ENCODE measurements around the gene CFAP52. TPM values are rescaled to one million over a fixed set of nuclear protein-coding genes. Genes with fewer than 3 reads are reported as not detected.

The CFAP52 gene
- total and polyA plus RNA-seq, 12 donors = 0.10 to 0.99 (median 0.63) TPM; not detected in 3

- no peak for TF ChIP-seq POLR2A (IDR thresholded peaks at IDR 0.05)
- no peaks in the 10 kb centered on the region for H3K9me3 ChIP-seq (replicated peaks in 1 of 3)
- H3K4me3 ChIP-seq = no peak overlapping the region
- H3K27me3 ChIP-seq = no peaks in the 10 kb centered on the region
- 76 to 88% (median 86%) methylated on average over 7 to 8 of the region's 8 CpGs for WGBS, 4 donors
- H3K27ac ChIP-seq = no peak overlapping the region
- intact Hi-C loops (cut with DNase I) = loop anchor here in 1 of 2 donors (10.0 kb wide), 1 partner anchor 63 kb away; no protein-coding TSS in a partner anchor
- no peaks in the 10 kb centered on the region for H3K4me1 ChIP-seq (replicated peaks in 1 of 2)
- DNase-seq = no peak
- H3K36me3 ChIP-seq (replicated peaks in 1 of 2) = no peaks in the 10 kb centered on the region
Observed at GRCh38 chr17:9672266-9672665, 95.8 kb downstream of the CFAP52 start.

GRCh38 chr17:9672691-9673090, 96.2 kb downstream of the CFAP52 start:
- intact Hi-C loops (cut with DNase I) = loop anchor here in 1 of 2 donors (10.0 kb wide), 1 partner anchor 62 kb away; no protein-coding TSS in a partner anchor
- no peak for DNase-seq
- H3K27me3 ChIP-seq = no peaks in the 10 kb centered on the region
- no peak overlapping the region for H3K27ac ChIP-seq
- no peak overlapping the region for H3K4me3 ChIP-seq
- WGBS, 4 donors = 75 to 81% (median 80%) methylated on average over 6 of the region's 6 CpGs
- TF ChIP-seq POLR2A (IDR thresholded peaks at IDR 0.05) (no peak), CTCF (IDR thresholded peaks at IDR 0.05) (no peak)
- H3K9me3 ChIP-seq (replicated peaks in 1 of 3) = no peaks in the 10 kb centered on the region
- H3K36me3 ChIP-seq (replicated peaks in 1 of 2) = no peaks in the 10 kb centered on the region
- no peaks in the 10 kb centered on the region for H3K4me1 ChIP-seq (replicated peaks in 1 of 2)

GRCh38 chr17:9676084-9676483, 99.6 kb downstream of the CFAP52 start:
- Histone ChIP-seq H3K27ac (no peak overlapping the region), H3K27me3 (no peaks in the 10 kb centered on the region), H3K4me3 (no peak overlapping the region), H3K36me3 (replicated peaks in 1 of 2) (no peaks in the 10 kb centered on the region), H3K4me1 (replicated peaks in 1 of 2) (no peaks in the 10 kb centered on the region), H3K9me3 (replicated peaks in 1 of 3) (no peaks in the 10 kb centered on the region)
- intact Hi-C loops (cut with DNase I) = loop anchor here in 1 of 2 donors (10.0 kb wide), 1 partner anchor 59 kb away; no protein-coding TSS in a partner anchor
- WGBS, 4 donors = 77 to 86% (median 80%) methylated on average over 4 of the region's 4 CpGs
- TF ChIP-seq POLR2A (IDR thresholded peaks at IDR 0.05) (no peak), CTCF (IDR thresholded peaks at IDR 0.05) (peak in 1 of 6 experiments; percentile 9)
- DNase-seq = peak in 1 of 7 donors; percentile 3

GRCh38 chr17:9676820-9677310, 100.4 kb downstream of the CFAP52 start:
- H3K27ac ChIP-seq = no peak overlapping the region
- H3K9me3 ChIP-seq (replicated peaks in 1 of 3) = no peaks in the 10 kb centered on the region
- no peak for DNase-seq
- WGBS, 4 donors = 68 to 84% (median 80%) methylated on average over 3 to 4 of the region's 4 CpGs
- TF ChIP-seq POLR2A (IDR thresholded peaks at IDR 0.05) (no peak), CTCF (IDR thresholded peaks at IDR 0.05) (no peak)
- no peak overlapping the region for H3K4me3 ChIP-seq
- no peaks in the 10 kb centered on the region for H3K4me1 ChIP-seq (replicated peaks in 1 of 2)
- intact Hi-C loops (cut with DNase I) = loop anchor here in 1 of 2 donors (10.0 kb wide), 1 partner anchor 58 kb away; no protein-coding TSS in a partner anchor
- H3K27me3 ChIP-seq = no peaks in the 10 kb centered on the region
- H3K36me3 ChIP-seq (replicated peaks in 1 of 2) = no peaks in the 10 kb centered on the region

- Histone ChIP-seq H3K4me3 (no peak overlapping the region), H3K36me3 (replicated peaks in 1 of 2) (no peaks in the 10 kb centered on the region), H3K27me3 (no peaks in the 10 kb centered on the region), H3K4me1 (replicated peaks in 1 of 2) (no peaks in the 10 kb centered on the region), H3K9me3 (replicated peaks in 1 of 3) (no peaks in the 10 kb centered on the region), H3K27ac (no peak overlapping the region)
- TF ChIP-seq CTCF (IDR thresholded peaks at IDR 0.05) (no peak), POLR2A (IDR thresholded peaks at IDR 0.05) (no peak)
- intact Hi-C loops (cut with DNase I) = loop anchor here in 1 of 2 donors (10.0 kb wide), 1 partner anchor 57 kb away; no protein-coding TSS in a partner anchor
- 78 to 86% (median 81%) methylated on average over 7 of the region's 7 CpGs for WGBS, 4 donors
- DNase-seq = no peak
Observed at GRCh38 chr17:9677411-9677810, 101.0 kb downstream of the CFAP52 start.
